K562 treated with DMSO at 1 percent for 24 hours (cell line): Measurements from ENCODE around the gene CARD18. TPM values are rescaled to one million over a fixed set of nuclear protein-coding genes. Genes with fewer than 3 reads are reported as not detected.

Source experiments
- total RNA-seq: library from RNA; unstranded; fragments of 300-600 nt; gene quantifications from 2 replicates; pipeline ENCODE4 v1.2.3, GENCODE V29; 2022; ENCODE audit warnings: low read depth; ENCODE audit not compliant: insufficient read depth

The CARD18 gene
- total RNA-seq = 1.2 and 1.8 TPM in 2 replicates

GRCh38 chr11:105139669-105140068 is at the start of gene CARD18:
Gene CARD18 (minus strand): TSS chr11:105139769. CDS start chr11:105139726, 43 bp downstream.

Other genes with a start within 250 kb of the CARD18 start
- gene CASP12, start 241.3 kb downstream of the CARD18 start, total RNA-seq = not detected in 2 replicates
- 1.3 and 2.2 TPM in 2 replicates for gene CASP4, start 171.2 kb downstream of the CARD18 start, total RNA-seq
- gene CASP5, start 116.6 kb downstream of the CARD18 start, total RNA-seq = not detected in 2 replicates
- not detected in 2 replicates for gene CASP1, start 104.6 kb downstream of the CARD18 start, total RNA-seq
- not detected in 2 replicates for gene CARD16, start 94.4 kb downstream of the CARD18 start, total RNA-seq